Fibroblast of upper back skin (primary cell): ENCODE measurements around the gene TRABD2B.

ENCODE experiments used
- DNase-seq: peaks from one replicate; pipeline ENCODE4 v3.0.0-alpha.2; 2013

The TRABD2B gene

GRCh38 chr1:47766832-47767740 lies 230.1 kb downstream of the TRABD2B start:
- no peak for DNase-seq

- DNase-seq, result no peak
These were observed 231.3 kb downstream of the TRABD2B start for GRCh38 chr1:47765742-47766485.

GRCh38 chr1:47765236-47765635 lies 231.9 kb downstream of the TRABD2B start:
- DNase-seq, result no peak

- no peak for DNase-seq
These were observed 232.6 kb downstream of the TRABD2B start for GRCh38 chr1:47764461-47765046.

- DNase-seq, result no peak
These were observed 233.5 kb downstream of the TRABD2B start for GRCh38 chr1:47763591-47764171.

GRCh38 chr1:47761974-47762373 lies 235.2 kb downstream of the TRABD2B start:
- no peak for DNase-seq

- no peak for DNase-seq
These were observed 235.8 kb downstream of the TRABD2B start for GRCh38 chr1:47761201-47761930.

GRCh38 chr1:47759936-47760629 lies 237.1 kb downstream of the TRABD2B start:
- no peak for DNase-seq

GRCh38 chr1:47759251-47759935 lies 237.8 kb downstream of the TRABD2B start:
- DNase-seq, result no peak

- no peak for DNase-seq
These were observed 238.6 kb downstream of the TRABD2B start for GRCh38 chr1:47758341-47759250.

GRCh38 chr1:47757226-47757975 lies 239.8 kb downstream of the TRABD2B start:
- DNase-seq, result no peak

GRCh38 chr1:47756411-47756810 lies 240.8 kb downstream of the TRABD2B start:
- no peak for DNase-seq

GRCh38 chr1:47756006-47756405 lies 241.2 kb downstream of the TRABD2B start:
- no peak for DNase-seq

- DNase-seq, result no peak
These were observed 241.8 kb downstream of the TRABD2B start for GRCh38 chr1:47755101-47755990.

GRCh38 chr1:47754221-47754620 lies 243.0 kb downstream of the TRABD2B start:
- DNase-seq, result no peak

GRCh38 chr1:47753808-47754207 lies 243.4 kb downstream of the TRABD2B start:
- no peak for DNase-seq

GRCh38 chr1:47752559-47752958 lies 244.6 kb downstream of the TRABD2B start:
- no peak for DNase-seq

- DNase-seq, result no peak
These were observed 245.2 kb downstream of the TRABD2B start for GRCh38 chr1:47751996-47752451.
